Muscle layer of colon (tissue), 2 donors: Measurements from ENCODE around the gene ELANE.

Experiments
- H3K27ac ChIP-seq: one replicate; pipeline ENCODE4 v1.7.0; 2013; ENCODE audit warnings: low read depth, mild to moderate bottlenecking, low read length, moderate library complexity
- H3K27me3 ChIP-seq, 2 donors: one replicate each; pipeline ENCODE4 v1.7.0; 2013; ENCODE audit warnings: low read length in 2 of 2, mild to moderate bottlenecking in 2 of 2; ENCODE audit not compliant: insufficient read depth in 2 of 2, control insufficient read depth in 1 of 2
- H3K36me3 ChIP-seq: one replicate; pipeline ENCODE4 v1.7.0; 2013; ENCODE audit warnings: mild to moderate bottlenecking, low read length; ENCODE audit not compliant: insufficient read depth
- H3K4me1 ChIP-seq: one replicate; pipeline ENCODE4 v1.7.0; 2013; ENCODE audit warnings: mild to moderate bottlenecking, low read length; ENCODE audit not compliant: insufficient read depth
- H3K4me3 ChIP-seq, 2 donors: one replicate each; pipeline ENCODE4 v1.7.0; 2013; ENCODE audit warnings: low read length in 2 of 2, low read depth in 1 of 2, mild to moderate bottlenecking in 1 of 2, moderate library complexity in 1 of 2
- H3K9ac ChIP-seq: one replicate; pipeline ENCODE4 v1.7.0; 2013; ENCODE audit warnings: low read length
- H3K9me3 ChIP-seq: one replicate; pipeline ENCODE4 v1.7.0; 2013; ENCODE audit warnings: mild to moderate bottlenecking, low read length
- donor health status: abdominal sarcoma.
- donor health status: Adenocarcinoma of cecum.

Gene ELANE

DNA sequence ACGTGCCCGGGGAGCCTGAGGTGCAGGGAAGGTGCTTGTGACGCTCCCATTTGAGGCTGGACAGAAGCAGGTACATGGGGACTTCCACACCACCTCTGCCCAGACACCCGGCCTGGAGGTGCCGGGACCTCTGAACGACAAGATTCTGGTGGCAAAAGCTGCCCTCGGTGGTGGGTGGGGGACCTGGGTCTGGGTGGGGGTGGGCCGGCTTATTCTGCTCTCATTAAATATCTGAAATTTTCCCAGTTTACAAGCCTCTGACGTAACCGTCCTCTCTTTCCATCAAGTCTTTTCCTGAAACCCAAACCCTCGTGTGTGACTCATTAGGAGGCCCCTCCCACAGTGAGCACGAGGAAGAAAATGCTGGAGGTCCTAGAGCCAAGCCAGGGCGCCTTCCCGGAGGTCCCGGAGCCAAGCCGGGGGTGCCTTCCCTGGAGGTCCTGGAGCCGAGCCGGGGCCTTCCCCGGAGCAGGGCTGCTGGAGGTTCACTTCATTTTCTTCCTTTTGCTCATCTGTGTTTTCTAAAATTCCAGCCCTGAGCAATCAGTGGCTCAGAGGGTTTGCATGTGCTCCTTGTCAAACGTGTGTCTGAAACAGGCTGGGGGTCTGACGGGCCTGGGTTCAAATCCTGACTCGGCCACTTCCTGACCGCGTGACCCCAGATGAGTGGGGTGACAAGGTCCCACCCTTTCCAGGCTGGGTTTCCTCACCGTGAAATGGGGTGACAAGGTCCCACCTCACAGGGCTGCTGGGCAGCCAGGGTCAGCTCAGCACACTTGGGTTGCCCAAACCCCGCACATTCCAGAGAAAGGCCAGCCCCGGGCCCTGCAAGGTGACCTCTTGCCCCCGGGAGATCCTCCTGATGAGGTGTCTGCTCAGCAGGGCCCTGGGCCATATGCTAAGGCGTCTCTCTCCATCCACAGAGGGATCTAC lies 17.4 kb downstream of the ELANE start:
- peaks cover 32% of the 10 kb centered on the region for H3K36me3 ChIP-seq
- H3K4me3 ChIP-seq: no peak overlapping the region
- H3K27ac ChIP-seq: peak overlapping the region; percentile 86
- no peaks in the 10 kb centered on the region for H3K27me3 ChIP-seq
- no peaks in the 10 kb centered on the region for H3K9me3 ChIP-seq
- peaks cover 9% of the 10 kb centered on the region for H3K4me1 ChIP-seq
- no peak overlapping the region for H3K9ac ChIP-seq

DNA sequence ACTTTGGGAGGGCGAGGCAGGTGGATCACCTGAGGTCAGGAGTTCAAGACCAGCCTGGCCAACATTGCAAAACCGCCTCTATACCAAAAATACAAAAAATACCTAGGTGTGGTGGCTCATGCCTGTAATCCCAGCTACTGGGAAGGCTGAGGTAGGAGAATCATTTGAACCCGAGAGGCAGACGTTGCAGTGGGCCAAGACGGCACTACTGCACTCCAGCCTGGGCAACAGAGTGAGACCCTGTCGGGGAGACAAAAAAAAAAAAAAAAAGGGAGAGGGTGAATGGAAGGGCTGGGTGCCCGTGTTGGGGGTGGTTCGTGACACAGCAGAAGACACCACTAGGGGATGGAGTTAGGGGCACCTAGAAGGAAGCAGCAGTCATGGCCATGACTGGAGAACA lies 18.2 kb downstream of the ELANE start:
- Histone ChIP-seq H3K27me3 (no peaks in the 10 kb centered on the region), H3K27ac (peak overlapping the region; percentile 86), H3K9ac (no peak overlapping the region), H3K9me3 (no peaks in the 10 kb centered on the region), H3K4me3 (no peak overlapping the region), H3K4me1 (peaks cover 9% of the 10 kb centered on the region), H3K36me3 (peaks cover 35% of the 10 kb centered on the region)

DNA sequence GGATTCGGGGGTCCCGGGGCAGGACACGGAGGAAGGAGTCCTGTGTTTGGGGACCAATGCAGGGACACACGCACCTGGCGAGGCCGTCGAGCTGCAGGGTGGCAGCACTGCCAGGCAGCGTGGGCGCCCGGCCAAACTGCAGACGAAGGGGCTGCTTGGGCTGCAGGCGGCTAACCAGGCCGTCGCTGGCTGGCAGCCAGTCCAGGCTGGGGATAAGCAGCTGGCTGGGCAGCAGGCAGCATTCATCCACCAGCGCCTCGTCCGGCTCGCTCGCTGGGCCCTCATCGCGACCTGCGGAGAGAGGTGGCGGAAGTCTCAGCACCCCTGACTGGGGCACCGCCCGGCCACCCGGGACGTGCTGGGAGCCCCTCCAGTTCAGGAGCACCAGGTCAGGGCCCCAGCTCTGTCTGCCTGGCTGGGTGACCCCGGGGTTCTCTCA lies 18.9 kb downstream of the ELANE start:
- no peaks in the 10 kb centered on the region for H3K27me3 ChIP-seq
- no peak overlapping the region for H3K4me3 ChIP-seq
- no peaks in the 10 kb centered on the region for H3K9me3 ChIP-seq
- H3K36me3 ChIP-seq: peaks cover 37% of the 10 kb centered on the region
- no peak overlapping the region for H3K9ac ChIP-seq
- H3K27ac ChIP-seq: peak overlapping the region; percentile 68
- H3K4me1 ChIP-seq: peaks cover 9% of the 10 kb centered on the region

DNA sequence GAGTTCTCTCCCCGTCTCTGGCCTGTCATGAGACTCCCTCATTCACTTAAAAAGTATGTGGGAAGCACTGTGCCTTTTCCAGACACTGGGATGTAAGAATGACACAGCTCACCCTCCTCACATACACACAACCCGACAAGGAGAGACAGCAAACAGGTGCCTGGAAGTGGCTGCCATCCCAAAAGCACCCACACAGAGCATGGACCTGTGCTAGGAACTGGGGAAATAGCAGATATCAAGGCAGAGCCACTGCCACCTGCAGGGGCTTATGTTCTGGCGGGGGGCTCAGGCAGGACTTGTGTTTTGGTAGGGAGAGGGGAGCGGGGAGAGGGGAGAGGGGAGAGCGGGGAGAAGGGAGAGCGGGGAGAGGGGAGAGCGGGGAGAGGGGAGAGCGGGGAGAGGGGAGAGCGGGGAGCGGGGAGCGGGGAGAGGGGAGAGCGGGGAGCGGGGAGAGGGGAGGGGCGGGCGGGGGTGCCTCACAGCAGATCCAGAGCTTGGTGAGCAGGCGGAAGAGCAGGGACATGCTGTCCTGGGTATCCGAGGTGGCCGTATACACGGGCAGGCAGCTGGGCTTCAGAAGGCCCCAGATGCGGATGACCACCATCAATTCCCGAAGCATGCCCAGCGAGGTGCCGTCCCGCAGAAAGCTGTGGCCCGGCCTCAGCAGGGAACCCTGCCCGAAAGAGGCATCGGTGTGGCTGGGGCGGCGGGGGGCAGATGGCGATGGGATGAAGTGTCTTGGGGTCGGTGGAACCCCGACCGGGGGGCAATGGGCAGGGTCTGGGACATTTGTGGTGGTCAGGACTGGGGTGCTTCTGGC lies 19.6 kb downstream of the ELANE start:
- no peak overlapping the region for H3K9ac ChIP-seq
- peak overlapping the region; percentile 68 for H3K27ac ChIP-seq
- no peaks in the 10 kb centered on the region for H3K9me3 ChIP-seq
- H3K4me1 ChIP-seq: peaks cover 9% of the 10 kb centered on the region
- no peak overlapping the region for H3K4me3 ChIP-seq
- H3K27me3 ChIP-seq: no peaks in the 10 kb centered on the region
- H3K36me3 ChIP-seq: peaks cover 43% of the 10 kb centered on the region

DNA sequence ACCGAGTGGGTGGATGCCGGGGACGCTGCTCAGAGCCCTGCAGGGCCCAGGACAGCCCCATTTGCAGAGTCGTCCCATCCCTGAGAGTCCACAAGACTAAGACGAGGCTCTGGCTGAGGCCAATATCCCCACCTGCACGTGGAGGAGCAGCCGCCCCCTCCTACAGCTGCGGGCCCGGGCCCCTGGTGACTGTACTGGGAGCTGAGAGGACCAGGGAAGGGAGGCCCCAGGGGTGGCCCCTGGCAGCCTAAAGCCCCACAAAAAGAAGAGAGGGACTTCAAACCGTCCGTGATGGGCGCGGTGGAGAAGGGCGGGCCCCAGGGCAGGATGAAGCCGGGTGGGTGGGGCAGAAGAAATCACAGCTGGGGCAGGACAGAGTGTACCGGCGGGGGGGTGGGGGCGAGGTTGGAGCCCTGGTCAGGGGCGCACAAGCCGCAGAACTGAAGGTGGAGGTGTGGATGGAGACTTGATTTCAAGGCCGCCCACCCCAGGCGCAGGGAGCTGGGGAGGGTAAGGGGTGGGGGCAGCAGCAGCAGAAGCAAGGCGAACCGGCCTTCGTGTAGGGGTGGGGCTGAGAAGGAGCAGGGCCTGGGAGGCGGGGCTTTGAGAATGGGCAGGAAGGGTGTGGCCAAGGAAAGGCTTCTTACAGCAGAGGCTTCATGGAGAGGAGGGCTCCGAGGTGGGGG lies 20.3 kb downstream of the ELANE start:
- no peak overlapping the region for H3K9ac ChIP-seq
- H3K4me1 ChIP-seq: peaks cover 9% of the 10 kb centered on the region
- peak overlapping the region; percentile 65 for H3K27ac ChIP-seq
- no peaks in the 10 kb centered on the region for H3K9me3 ChIP-seq
- H3K36me3 ChIP-seq: peaks cover 45% of the 10 kb centered on the region
- no peaks in the 10 kb centered on the region for H3K27me3 ChIP-seq
- H3K4me3 ChIP-seq: no peak overlapping the region

DNA sequence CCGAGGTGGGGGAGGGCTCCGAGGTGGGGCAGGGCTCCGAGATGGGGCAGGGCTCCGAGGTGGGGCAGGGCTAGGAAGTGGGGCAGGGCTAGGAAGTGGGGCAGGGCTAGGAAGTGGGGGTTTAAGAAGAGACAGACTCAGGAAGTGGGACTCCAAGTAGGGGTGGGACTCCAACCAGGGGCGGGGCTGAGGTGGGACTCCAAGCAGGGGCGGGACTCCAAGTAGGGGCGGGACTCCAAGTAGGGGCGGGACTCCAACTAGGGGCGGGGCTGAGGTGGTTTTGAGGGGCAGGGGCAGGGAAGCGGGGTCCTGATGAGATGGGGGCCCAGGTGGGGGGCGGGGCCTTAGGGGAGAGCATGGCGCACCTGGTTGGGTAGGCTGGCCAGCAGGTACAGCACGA lies 21.0 kb downstream of the ELANE start:
- H3K36me3 ChIP-seq: peaks cover 42% of the 10 kb centered on the region
- H3K27ac ChIP-seq: no peak overlapping the region
- no peaks in the 10 kb centered on the region for H3K9me3 ChIP-seq
- no peaks in the 10 kb centered on the region for H3K27me3 ChIP-seq
- no peak overlapping the region for H3K4me3 ChIP-seq
- H3K4me1 ChIP-seq: peaks cover 9% of the 10 kb centered on the region
- H3K9ac ChIP-seq: no peak overlapping the region

DNA sequence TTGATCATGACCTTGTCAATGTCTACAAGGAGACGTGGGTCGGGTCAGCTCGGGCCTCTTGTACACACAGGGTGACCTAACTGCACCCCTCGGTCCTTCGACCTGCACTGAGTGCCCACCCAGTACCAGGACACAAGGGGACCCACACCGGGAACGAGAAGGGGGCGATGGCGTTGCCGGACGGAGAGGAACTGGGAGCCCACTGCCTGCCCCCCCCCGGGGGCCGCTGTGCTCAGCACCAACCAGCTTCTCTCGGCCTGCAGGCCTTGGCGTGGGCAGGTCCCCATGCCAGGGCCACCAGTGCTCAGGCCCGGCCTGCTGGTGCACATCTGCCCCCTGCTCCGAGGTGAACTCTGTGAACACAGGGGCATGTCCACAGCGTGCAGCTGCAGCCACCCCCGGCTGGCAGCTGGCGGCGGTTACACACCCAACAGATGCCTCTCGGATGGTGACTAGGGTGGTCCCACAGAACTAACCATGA lies 21.5 kb downstream of the ELANE start:
- Histone ChIP-seq H3K9ac (no peak overlapping the region), H3K9me3 (no peaks in the 10 kb centered on the region), H3K27ac (no peak overlapping the region), H3K4me1 (peaks cover 8% of the 10 kb centered on the region), H3K36me3 (peaks cover 42% of the 10 kb centered on the region), H3K4me3 (no peak overlapping the region), H3K27me3 (no peaks in the 10 kb centered on the region)

DNA sequence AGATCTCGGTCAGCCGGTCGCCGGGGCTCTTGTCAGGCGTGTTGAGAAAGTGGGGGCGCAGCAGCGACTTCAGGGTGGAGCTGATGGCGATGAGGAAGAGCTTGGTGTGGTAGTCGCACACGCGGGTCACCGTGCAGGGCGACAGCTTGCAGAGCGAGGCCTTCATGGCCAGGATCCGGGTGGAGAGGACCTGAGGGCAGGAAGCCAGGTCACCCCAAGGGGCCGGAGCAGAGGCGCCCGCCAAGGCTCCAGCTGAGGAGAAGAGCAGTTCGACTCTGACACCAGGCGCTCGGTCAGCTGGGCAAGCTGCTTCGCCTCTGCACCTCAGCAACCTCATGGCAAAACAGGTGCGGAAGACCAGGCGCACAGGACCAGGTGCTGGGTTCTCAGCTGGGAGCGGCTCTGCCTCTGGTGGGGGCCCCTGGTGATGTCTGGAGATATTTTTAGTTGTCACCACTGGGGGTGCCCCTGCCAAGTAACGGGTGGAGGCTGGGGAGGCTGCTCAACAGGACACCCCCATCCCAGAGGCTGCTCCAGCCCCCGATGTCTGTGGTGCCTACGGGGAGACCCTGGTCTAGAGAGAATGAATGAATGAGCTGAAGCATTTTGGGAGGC lies 23.3 kb downstream of the ELANE start:
- H3K4me3 ChIP-seq: no peak overlapping the region
- H3K9ac ChIP-seq: no peak overlapping the region
- H3K9me3 ChIP-seq: no peaks in the 10 kb centered on the region
- no peaks in the 10 kb centered on the region for H3K4me1 ChIP-seq
- H3K27me3 ChIP-seq: no peaks in the 10 kb centered on the region
- no peak overlapping the region for H3K27ac ChIP-seq
- peaks cover 39% of the 10 kb centered on the region for H3K36me3 ChIP-seq

DNA sequence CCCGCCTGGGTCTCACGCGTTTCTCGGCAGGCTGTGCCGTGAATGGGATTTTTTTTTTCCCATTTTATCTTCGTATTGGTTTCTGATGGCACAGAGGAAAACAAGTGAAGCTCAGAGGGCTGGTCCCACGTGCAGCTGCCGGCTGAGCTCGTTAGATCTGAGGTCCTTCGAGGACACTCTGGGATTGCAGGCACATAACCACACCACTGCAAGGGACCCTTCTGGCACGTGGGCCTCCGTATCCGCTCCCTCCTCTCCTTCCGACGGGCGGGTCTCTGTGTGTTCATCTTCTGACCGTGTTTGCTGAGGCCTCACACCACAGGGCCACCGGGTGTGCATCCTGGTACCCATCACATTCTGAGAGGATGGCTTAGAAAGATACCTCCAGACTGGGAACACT lies 24.0 kb downstream of the ELANE start:
- H3K9me3 ChIP-seq: no peaks in the 10 kb centered on the region
- no peak overlapping the region for H3K27ac ChIP-seq
- H3K4me1 ChIP-seq: no peaks in the 10 kb centered on the region
- no peaks in the 10 kb centered on the region for H3K27me3 ChIP-seq
- no peak overlapping the region for H3K4me3 ChIP-seq
- peaks cover 37% of the 10 kb centered on the region for H3K36me3 ChIP-seq
- no peak overlapping the region for H3K9ac ChIP-seq

DNA sequence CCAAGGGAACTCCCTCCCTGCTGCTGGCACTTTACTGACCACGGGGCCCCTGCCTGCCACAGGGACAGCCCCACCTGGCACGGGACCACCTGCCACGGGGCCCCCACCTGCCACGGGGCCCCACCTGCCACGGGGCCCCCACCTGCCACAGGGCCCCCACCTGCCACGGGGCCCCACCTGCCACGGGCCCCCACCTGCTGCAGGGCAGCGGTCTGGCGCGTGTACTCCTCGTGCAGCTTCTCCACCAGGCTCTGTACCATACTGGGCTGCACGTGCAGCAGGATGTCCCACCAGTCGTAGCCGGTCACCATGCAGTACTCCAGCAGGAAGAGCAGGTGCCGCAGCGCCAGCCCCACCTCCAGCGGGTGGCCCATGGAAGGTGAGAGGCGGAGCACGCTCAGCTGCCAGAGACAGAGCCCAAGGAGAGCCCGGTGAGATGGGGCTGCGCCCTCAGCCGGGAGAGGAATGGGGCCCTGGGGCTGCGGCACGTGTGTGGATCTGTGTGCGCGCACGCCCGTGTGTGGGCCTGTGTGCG lies 24.7 kb downstream of the ELANE start:
- Histone ChIP-seq H3K9me3 (no peaks in the 10 kb centered on the region), H3K4me3 (no peak overlapping the region), H3K9ac (no peak overlapping the region), H3K36me3 (peaks cover 44% of the 10 kb centered on the region), H3K4me1 (no peaks in the 10 kb centered on the region), H3K27ac (no peak overlapping the region), H3K27me3 (no peaks in the 10 kb centered on the region)
